IPS-NIHi7 (cell line): ENCODE data around the gene USP25.

Experiments
- DNase-seq: peaks from one replicate; pipeline ENCODE4 v3.0.0; 2012; ENCODE audit warnings: mixed read lengths; ENCODE audit errors: extremely low spot score

Gene USP25

DNA sequence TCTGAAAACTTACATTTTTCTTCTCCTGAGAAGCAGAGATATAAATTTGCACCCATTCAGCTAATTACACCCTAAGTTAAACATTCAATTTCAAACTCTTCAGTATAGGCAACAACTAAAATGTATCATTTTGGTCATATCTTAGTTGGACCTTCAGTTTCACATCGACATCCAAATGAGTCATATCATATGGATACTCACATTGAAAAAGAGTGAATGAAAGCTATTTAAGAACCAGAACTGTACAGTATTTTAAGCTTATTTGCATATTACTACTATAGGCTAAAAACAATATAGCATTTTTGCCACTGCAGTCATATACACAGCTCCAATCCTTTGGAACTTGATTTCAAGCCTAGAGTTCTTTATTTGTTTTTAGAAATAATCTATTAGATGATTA, 33.6 kb downstream of the USP25 start:
- no peak for DNase-seq

DNA sequence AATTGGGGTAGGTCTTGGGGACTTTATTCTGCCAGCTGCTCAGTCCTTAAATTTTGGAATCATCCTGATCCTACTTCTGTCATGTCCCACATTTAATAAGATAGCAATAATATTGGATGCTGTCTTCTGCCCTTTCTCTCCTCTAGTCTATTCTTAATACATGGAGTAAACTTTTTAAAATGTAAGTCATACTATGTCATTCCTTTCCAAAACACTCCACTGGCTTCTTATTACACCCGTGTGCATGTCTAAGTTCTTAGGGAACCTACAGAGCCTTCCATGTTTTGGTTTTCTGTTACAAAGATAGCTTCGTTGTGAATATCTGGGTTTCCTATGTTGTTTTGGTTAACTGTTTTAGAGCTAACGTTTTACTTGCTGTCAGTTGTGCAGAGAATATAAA, 35.1 kb downstream of the USP25 start:
- DNase-seq: no peak

DNA sequence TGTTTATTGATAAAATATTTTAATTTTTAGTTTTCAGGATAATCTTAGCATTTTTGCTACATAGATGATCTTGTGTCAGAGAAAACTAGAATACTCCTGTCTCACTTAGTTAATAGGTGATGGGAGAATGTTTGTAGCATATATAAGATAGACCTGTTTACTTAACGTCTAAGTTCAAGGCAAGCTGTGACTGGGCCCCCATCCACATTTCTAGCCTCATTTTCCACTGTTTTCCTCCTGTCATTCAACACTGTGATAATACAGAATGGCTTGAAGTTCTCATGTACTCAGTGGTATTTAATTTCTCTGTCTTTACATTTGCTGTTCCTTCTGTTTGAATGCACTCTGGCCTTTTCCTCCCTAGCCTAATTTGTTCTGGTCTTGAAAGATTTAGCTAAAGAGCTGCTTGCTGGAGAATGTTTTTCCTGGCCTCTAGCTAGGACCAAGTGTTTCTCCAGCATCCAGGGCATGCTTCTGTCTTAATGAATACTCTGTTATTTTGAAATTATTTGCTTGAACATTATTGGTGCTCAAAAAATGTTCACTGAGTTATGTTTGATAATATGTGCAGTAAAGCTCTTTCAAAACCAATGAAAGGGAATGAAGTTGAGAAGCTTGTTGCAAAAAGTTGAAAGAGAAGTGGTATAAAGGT, 37.3 kb downstream of the USP25 start:
- DNase-seq: no peak

DNA sequence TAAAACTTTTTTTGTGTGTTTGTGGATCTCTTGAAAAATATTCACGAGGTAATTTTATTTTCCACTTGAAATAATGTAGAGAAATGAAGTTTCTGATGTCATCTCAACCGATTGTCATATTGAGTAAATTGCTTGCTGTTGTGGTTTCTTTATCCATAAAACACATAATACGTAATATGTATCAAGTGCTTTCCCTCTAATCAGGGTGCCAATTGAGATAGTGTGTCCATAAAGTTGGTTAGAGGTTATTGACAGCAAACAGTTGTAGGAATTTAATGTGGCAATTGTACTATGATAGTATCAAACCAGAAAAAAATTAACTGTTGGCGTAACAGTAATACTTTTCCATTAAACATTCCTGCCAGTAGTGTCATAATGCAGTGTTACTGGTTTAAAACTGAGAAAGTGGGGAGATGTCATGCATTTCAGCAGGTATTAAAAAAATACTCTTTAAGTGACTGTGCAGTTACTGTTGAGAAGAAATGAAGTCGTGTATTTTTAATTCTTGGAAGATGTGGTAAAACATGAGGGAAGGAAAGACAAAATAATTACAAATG, 38.3 kb downstream of the USP25 start:
- DNase-seq: no peak

DNA sequence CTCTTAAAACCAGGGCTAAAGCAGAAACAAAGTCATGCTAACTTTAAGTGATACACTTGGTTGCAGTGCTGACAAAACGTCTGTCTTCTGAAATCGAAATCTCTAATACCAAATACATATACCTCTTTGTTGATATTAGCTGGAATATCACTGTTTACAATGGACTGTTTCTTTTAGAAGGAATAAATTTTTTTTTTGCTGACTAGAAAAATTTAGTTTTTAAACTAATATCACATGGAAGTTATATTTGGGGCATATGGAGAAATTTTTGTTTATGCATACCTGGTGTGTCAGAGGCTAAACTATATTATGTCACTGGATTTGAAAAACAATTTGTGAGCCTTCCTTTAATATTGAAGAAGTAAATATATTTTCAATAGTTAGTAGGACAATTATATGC, 39.1 kb downstream of the USP25 start:
- DNase-seq: no peak

DNA sequence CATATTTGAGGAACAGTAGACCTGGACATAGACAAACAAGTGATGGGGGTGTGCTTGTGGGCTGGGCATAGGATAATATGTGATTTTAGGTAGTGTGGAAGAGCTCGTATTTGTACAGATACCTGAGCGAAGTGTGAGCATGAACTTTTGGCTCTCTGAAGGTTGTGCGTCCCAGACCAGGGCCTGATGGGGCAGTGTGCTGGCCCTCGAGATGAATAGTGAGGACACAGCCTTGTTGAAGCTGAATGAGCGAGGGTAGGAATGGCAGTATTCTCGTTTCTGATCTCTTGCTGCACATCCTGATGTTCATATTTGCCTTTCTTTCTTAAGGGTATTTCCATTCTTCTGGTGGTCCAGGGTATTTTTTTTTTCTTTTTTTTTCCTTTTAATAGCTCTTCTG, 41.5 kb downstream of the USP25 start:
- no peak for DNase-seq

DNA sequence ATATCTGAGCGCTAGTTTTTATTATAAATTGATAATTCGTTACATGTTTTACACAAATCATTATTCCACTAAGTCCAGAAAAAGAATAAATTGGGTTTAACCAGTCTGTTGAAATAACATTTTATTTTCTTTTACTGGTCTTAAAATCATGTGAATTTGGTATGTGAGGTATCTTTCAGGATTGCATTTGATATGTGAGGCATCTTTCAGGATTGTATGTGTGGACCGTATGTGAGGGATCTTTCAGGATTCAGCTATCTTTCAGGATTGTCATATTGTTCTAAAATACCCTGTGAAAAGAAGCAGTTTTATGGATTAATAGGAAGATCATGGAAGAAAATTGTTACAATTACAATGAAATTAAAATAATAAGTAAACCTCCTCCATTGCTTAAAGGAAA, 42.9 kb downstream of the USP25 start:
- no peak for DNase-seq

DNA sequence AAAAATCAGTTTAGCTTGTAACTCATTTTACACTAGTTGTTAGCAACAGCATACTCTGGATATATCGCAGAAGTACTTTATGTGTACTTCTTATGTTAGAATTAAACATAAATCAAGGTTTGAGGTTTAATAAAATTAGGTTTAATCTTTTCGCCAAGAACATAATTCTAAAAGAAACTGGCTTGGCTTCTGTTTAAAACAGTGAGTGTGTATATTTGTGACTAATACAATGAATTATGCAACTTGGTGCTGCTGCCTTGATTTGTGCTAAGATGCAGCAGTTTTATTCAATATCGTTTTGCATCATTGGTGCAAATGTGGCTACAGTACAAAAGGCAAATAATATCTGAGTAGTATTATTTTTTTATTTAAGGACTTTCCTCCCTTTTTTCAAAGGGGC, 44.8 kb downstream of the USP25 start:
- no peak for DNase-seq

DNA sequence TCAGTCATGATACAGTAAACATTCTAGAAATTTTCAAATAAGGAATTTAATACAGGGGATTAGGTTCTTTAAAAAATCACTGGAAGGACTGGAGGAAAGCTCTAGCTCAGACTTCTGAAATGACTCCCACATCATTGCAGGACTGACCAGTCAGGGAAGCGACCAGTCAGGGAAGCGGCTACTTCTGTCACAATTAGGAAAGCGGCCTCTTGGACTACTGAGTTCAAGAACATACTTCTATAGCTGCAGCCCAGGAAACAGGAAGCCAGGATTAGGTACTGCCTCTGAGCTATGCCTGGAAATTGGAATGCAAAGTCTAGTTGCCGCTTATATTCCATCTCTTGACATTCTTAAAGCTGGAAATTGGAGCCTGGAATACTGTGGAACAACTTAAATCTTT, 45.5 kb downstream of the USP25 start:
- DNase-seq: peak; percentile 9

DNA sequence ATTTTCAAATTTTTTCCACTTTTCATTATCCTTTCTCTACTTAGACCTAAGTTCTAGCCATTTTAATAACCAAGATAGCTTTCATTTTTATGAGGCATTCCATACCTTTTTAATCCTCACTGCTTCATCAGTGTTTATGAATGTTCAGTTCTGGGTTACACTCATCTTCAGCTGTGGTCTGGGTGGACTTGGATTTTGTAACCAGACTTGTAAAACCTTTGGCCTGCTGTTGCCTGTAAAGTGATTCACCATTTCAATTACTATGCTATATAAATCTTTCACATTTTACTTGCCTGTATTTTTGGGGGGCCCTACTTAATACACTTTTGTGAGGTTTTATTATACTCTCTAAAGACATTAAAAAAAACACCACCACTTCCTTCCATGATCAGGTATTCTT, 46.2 kb downstream of the USP25 start:
- no peak for DNase-seq

DNA sequence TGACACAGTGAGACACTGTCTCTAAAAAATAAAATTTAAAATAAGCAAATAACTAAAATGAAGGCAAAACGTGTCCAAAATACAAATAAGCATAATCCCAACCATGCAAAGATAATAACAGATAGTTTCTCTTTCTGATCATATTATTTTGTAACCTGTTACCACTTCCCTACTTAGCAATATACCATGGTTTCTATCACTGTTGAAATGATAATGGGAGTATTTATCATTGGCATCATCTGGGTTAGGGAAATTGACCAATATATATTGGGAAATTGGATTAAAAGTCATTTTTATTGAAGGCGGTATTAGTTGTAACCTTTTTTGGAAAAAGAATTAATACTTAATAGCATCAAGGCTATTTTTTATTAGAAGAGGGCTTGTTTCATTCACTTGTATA, 47.0 kb downstream of the USP25 start:
- no peak for DNase-seq

DNA sequence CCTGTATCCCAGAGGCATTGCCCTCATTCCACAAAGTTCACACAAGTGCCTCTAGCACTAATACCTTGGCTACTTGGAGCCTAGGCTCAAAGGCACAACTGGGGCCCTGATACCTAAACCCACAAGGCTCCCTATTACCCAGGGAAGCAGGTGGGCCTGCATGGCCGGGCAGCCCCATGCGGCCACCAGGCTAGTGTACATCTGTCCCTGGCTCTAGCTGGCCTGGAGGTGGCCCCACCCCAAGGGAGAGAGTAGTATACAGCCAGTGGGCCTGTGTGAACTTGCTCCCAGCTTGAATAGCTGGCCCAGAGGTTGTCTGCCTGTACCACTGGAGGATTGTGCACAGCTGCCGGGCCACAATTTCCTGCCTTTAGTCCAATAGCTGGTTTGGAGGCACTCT, 52.2 kb downstream of the USP25 start:
- no peak for DNase-seq

DNA sequence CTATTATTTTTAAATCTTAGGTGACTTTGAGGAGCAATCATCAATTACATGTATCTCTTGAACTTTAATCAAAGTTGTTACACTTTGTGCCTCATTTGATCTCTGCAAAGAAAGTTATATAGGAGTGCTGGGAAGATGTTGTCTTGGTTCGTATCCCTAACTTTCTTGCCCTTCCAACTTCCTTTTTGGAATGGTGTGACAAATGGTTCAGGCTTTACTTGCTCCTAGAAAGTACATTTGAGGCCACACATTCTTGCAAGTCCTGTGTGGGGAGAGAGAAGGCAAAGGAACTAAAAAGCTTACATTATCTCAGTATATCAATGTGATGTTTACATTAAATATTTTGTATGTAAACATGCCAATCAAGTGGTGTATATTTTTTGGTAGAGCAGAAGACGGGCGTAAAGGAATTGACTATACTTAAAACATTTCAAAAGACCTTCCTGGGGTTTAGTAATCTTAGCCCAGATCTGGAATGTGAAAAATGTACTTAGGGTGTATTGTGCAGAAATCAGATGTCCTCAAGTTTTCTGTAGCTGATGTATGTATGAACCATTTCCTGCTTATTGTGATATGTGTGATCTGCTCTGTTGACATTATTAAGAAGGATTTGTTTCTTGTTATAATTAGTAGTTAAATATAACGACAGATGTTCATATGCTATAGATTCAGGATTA, 59.2 kb downstream of the USP25 start:
- no peak for DNase-seq

DNA sequence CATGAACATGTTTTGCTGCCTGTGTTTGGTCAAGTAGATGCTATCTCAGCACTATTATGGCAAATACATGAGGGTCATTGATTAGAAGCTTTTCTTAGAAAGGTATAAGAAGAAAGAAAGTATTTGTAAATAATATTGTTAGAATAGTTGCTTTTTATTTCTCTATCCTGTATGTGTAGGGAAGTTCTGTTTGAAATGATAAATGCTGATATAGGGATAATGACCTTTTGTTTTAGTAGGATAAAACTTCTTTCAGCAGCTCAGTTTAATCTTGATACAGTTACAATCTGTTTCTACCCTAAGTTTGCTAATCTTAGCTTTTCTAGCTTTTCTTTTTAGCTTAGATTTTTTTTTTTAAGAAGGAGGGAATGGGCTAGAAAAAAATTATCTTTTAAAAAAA, 63.3 kb downstream of the USP25 start:
- no peak for DNase-seq

DNA sequence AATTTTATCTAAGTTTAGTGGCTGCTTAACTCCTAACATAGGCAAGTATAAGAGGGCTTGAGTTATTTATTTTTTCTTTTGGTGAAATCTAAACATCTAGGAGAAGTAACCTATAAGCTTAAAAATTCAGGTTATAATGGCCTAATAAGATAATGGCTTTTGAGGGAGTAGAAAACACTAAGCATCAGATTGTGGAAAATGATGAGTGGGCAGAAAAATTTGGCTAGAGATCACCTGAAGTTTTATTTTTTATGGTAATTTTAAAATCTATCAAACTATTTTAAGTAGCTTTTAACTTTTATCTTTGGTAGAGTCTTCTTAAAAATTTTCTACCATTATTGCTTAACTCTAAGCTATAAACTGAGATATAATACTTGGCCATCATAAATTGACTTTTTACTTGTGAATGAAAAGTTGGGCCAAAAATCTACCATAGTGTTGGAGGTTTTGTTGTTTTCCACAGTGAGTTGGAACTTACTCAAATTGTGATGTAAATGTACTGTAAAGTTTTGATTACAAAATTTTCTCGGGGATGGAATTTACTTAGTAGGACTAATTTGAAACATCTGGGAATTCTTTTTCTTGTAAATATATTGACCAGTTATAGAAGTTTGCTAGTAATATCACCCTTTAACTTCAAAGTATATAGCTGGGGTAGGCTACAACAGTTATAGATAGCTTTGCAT, 63.9 kb downstream of the USP25 start:
- DNase-seq: no peak

DNA sequence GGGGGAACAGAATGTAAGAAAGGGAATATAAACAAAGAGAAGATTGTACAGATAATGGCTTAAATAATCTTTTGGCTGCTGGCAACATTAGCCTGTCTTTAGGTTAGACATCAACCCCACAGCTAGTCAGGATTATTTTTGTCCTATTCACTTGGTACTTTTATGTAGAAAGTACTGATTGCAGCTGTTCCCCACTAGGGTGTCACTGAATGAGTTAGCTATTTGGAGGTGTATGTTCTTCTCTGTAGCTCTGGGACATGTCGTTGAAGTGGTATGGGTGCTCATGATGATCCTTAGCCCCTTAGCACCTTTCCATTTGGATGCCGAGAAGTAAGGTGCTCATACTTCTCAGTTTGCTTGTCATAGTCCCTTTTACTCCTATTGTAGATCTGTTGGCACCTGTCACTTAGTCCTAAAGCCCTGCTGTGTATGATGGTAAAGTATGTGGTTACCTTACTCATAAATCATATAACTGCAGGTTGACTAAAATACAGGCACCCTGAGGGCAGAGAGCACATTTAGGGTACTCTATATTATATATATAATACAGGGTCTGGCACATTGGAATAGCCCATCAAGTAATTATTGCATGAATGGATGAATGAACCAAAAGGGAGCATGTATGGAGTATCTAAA, 64.6 kb downstream of the USP25 start:
- DNase-seq: no peak

DNA sequence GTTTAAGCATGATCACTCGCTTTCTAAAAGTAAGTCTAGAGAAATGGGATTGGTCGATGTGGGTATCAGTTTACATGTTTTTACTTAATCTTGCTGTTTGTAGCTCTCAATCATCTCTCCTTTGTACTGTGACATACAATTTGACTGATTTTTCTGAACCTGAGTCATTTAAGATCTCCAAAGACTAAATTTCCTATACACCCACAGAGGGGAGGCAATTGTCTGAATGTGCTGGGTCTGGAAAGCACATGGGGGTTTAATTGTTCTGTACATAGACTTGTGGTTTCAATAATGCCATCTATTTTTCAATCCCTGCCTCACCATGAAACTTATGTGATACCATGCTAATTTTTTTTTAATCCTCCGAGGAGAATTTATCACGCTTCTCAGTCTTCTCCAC, 65.8 kb downstream of the USP25 start:
- DNase-seq: no peak

DNA sequence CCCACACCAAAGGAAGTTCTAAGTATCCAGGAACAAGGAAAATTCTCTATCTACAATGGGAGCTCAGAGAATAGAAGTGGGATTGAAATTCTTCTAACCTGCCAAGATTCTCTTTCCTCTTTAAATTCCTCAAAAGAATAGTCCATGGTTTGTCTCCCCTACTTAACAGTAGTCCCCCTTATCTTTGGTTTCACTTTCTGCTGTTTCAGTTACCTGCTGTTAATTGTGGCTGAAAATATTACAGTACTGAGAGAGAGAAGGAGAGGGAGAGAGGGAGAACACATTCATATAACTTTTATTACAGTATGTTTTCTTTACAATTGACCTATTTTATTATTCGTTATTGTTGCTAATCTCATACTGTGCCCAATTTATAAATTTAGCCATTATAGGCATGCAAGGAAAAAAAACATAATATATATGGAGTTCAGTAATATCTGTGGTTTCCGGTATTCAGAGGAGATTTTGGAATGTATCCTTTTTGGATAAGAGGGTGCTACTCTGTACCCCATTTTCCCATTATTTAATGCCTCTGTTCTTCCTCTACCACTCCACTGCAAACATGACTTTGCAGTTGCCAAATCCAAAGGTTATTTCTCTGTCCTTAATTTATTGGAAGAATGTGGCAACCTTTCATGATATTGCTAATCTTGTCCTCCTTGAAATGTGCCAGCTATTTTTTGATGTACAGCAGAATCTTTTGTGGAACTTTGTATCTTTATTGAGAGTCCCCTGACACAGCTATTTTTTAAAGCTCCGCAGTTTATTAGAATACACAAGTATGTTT, 68.0 kb downstream of the USP25 start:
- DNase-seq: no peak

DNA sequence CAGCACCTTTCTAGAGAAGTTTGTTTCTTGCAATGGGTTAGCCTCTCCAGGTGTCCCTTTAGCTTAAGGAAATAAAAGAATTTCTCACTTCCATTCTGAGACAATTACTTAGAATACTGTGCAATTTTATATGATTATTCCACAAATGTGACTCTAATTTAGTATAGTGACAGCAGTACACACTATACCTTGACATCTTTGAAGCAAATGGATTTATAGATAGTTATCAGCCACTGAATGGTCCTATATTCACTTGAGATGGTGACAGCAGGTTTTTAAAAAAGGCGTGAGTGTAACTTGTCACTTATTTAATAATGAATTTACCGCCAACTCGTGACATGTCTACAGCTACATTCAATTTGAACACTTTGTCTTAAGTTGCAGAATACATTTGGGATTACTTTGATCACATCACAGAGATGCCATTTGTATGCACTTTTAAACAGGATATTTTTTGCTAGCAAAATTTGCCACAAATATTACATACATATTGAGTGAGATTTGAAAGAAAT, 71.6 kb downstream of the USP25 start:
- DNase-seq: no peak

DNA sequence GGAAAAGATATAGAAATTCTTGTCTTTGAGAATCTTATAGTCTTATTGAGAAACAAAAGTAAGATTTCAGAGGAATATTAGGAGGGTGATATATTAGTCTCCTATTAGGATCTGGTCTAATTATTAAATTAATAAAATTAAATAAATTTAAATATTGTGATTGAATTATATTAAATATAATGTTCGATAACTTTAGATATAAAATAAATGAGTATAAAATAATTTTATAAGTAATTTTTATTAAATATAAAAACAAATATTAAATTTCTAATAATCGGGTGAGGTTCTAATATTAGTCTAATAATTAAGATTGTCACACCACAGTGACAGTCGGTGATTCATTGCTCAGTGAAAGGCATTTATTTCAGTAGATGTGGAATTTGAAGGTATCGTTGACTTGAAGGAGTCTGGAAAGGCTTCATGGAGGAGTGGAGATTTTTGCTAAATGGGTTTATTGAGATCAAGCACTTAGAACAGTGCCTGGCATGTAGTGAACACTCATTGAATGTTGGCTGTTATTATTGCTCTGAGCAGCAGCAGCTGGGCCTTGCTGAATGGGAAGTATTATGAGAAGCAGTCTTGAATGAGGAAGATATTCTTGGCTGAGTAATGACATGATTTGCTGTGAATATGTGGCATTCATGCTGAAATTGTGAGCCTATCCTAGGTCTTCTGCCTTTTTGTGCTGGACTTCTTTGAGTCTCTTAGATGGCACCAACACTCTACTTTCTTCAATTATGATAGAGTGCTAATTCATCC, 74.6 kb downstream of the USP25 start:
- no peak for DNase-seq

DNA sequence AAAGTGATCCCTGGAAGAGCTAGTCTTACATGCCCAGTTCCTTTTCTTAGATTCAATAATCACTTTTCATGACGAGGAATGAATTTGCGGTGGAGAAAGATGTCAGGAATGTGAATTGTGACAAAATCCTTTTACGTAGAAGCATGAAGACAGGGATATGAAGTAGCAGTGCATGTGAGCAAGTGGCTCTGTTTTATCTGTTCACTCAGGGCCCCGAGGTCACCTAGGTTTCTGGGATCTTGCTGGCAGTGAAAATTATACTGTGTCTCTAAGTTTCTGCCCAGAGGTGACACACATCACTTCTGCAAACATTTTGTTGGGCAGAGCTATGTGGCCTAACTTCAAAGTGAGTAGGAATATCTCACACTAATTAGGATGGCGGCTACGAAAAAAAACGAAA, 79.3 kb downstream of the USP25 start:
- DNase-seq: no peak
